Brain microvascular endothelial cell (primary cell): ENCODE measurements around the gene TIMM44.

Source experiments
- DNase-seq: peaks from one replicate; pipeline ENCODE4 v3.0.0-alpha.2; 2020
- H3K27ac ChIP-seq: fragments of 250-450 bp; sonication (Bioruptor Pico); 2 replicates; pipeline ENCODE4 v1.5.1; 2020; ENCODE audit warnings: mild to moderate bottlenecking, moderate library complexity
- H3K27me3 ChIP-seq: fragments of 250-450 bp; sonication (Bioruptor Pico); replicated peaks from 2 replicates; pipeline ENCODE4 v1.5.1; 2020; ENCODE audit warnings: mild to moderate bottlenecking
- H3K36me3 ChIP-seq: fragments of 250-450 bp; sonication (Bioruptor Pico); replicated peaks from 2 replicates; pipeline ENCODE4 v1.5.1; 2020; ENCODE audit warnings: mild to moderate bottlenecking
- H3K4me3 ChIP-seq: 2 replicates; pipeline ENCODE4 v1.5.1; 2011; ENCODE audit warnings: low read depth, mild to moderate bottlenecking, control low read depth, low read length, moderate library complexity
- CTCF ChIP-seq: IDR thresholded peaks from 2 replicates; pipeline ENCODE4 v1.5.1; 2011; ENCODE audit warnings: low read depth, mild to moderate bottlenecking, moderate library complexity, low read length, control low read depth, inconsistent platforms; ENCODE audit errors: missing control alignments
- in situ Hi-C: cut with HindIII; loops from 2 replicates; pipeline ENCODE4 v1.10.0; 2017; ENCODE audit warnings: low sequenced_read_pairs, low pct_ligation_motif_present

The TIMM44 gene

DNA sequence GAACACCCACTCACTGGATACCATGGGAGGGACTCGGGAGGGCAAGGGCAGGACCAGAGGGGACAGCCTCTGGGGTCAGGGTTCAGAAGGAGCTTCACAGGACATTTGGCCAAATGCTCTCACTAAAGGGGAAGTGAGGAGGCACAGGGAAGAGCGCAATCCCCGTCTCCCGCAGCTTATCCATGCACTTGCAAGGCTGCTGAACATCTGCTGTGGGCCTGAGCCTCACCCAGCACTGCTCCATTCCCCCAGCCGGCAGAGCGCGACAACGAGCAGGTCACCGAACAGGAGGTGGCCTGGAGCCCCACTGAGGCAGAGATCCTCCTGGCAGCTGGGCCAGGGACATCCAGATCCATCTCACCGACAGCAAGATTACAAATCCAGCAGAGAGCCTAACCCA, 38.6 kb upstream of the TIMM44 start:
- no peak overlapping the region for H3K4me3 ChIP-seq
- TF ChIP-seq CTCF: no peak
- H3K27me3 ChIP-seq: no peaks in the 10 kb centered on the region
- H3K36me3 ChIP-seq: peaks cover 32% of the 10 kb centered on the region
- in situ Hi-C loops: no loop called here
- no peak for DNase-seq
- no peak overlapping the region for H3K27ac ChIP-seq

GRCh38 chr19:7981661-7982060, 38.2 kb upstream of the TIMM44 start:
- H3K4me3 ChIP-seq: no peak overlapping the region
- H3K27me3 ChIP-seq: no peaks in the 10 kb centered on the region
- H3K36me3 ChIP-seq: peaks cover 34% of the 10 kb centered on the region
- no peak for DNase-seq
- in situ Hi-C loops: no loop called here
- TF ChIP-seq CTCF: no peak
- no peak overlapping the region for H3K27ac ChIP-seq

DNA sequence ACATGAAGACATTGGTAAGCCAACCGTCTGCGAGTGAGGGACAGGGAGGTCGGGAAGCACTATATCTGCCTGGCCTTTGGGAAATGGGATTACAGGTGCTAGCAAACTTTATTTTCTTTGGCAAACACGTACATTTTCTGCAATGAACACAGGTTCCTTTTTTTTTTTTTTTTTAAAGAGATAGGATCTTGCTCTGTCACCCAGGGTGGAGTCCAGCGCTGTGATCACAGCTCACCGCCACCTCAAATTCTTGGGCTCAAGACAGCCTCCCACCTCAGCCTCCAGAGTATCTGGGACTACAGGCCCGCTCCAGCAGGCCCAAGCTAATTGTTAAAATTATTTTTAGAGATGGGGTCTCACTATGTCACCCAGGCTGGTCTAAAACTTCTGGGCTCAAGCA, 37.7 kb upstream of the TIMM44 start:
- no peak overlapping the region for H3K27ac ChIP-seq
- peaks cover 34% of the 10 kb centered on the region for H3K36me3 ChIP-seq
- no peak for TF ChIP-seq CTCF
- no peaks in the 10 kb centered on the region for H3K27me3 ChIP-seq
- in situ Hi-C loops: no loop called here
- no peak overlapping the region for H3K4me3 ChIP-seq
- no peak for DNase-seq

GRCh38 chr19:7980635-7981121, 37.2 kb upstream of the TIMM44 start:
- H3K27me3 ChIP-seq: no peaks in the 10 kb centered on the region
- no peak for DNase-seq
- TF ChIP-seq CTCF: no peak
- in situ Hi-C loops: no loop called here
- H3K4me3 ChIP-seq: no peak overlapping the region
- no peak overlapping the region for H3K27ac ChIP-seq
- H3K36me3 ChIP-seq: peaks cover 33% of the 10 kb centered on the region

- no peak for TF ChIP-seq CTCF
- Histone ChIP-seq H3K27ac (no peak overlapping the region), H3K36me3 (peaks cover 31% of the 10 kb centered on the region), H3K4me3 (no peak overlapping the region), H3K27me3 (no peaks in the 10 kb centered on the region)
- in situ Hi-C loops: no loop called here
- no peak for DNase-seq
These were observed 36.7 kb upstream of the TIMM44 start for GRCh38 chr19:7980168-7980567.

DNA sequence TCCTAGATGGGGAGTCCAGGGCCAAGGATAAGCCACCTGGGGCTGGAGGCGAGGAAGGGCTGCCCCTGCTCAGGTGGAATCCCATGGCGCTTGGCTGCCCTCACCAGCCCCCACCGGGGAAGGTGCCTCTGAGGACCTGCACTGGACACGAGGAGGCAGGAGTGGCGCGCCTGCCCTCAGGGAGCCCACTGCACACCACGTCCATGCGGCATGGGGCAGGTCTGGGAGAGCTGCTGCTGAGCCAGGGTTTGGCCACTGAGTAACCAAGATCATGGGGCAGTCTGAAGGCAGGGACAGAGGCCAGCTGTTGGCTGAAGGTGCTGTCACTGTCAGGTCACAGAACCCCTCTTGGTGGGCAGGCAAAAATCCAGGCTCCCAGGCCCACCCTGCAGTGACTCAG, 36.1 kb upstream of the TIMM44 start:
- H3K36me3 ChIP-seq: peaks cover 32% of the 10 kb centered on the region
- in situ Hi-C loops: no loop called here
- H3K27me3 ChIP-seq: no peaks in the 10 kb centered on the region
- no peak for TF ChIP-seq CTCF
- no peak overlapping the region for H3K27ac ChIP-seq
- DNase-seq: no peak
- H3K4me3 ChIP-seq: no peak overlapping the region
